22Rv1 (cell line): ENCODE measurements around the gene STK10.

ENCODE experiments used
- ZFX ChIP-seq: fragments of 450-650 bp; IDR thresholded peaks from 2 replicates; pipeline ENCODE4 v1.6.1; 2017; ENCODE audit warnings: antibody characterized with exemption, borderline replicate concordance
- TF ChIP-seq, protein P1 (sequence below): fragments of 450-650 bp; IDR thresholded peaks from 2 replicates; pipeline ENCODE4 v1.5.1; 2017; ENCODE audit warnings: mild to moderate bottlenecking

DNA sequence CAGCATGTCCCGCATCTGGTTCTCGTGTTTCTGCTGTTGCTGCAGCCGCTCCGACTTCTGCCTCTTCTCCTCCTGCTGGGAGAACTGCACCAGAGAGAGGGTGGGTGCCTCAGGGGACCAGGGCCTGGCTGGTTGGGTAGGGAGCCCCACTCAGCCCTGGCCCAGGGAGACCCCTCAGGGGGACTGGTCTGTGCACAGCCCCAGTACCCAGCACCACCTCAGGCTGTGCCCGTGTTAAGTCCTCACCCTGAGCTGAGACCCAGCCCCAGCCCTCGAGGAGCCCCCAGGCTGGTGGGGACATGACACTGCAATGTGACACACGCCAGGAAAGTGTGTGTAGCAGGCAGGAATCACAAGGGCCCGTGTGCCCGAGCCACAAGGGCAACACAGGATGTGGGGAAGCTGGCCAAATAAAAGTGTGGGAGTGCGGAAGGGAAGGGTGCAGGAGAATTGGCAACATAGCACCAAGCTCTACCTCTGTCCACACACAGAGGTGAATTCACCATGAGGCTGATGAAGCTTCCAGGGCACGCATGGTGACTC is 133.3 kb downstream of the STK10 start:
- TF ChIP-seq, protein P1, sequence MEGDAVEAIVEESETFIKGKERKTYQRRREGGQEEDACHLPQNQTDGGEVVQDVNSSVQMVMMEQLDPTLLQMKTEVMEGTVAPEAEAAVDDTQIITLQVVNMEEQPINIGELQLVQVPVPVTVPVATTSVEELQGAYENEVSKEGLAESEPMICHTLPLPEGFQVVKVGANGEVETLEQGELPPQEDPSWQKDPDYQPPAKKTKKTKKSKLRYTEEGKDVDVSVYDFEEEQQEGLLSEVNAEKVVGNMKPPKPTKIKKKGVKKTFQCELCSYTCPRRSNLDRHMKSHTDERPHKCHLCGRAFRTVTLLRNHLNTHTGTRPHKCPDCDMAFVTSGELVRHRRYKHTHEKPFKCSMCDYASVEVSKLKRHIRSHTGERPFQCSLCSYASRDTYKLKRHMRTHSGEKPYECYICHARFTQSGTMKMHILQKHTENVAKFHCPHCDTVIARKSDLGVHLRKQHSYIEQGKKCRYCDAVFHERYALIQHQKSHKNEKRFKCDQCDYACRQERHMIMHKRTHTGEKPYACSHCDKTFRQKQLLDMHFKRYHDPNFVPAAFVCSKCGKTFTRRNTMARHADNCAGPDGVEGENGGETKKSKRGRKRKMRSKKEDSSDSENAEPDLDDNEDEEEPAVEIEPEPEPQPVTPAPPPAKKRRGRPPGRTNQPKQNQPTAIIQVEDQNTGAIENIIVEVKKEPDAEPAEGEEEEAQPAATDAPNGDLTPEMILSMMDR: no peak
- no peak for TF ChIP-seq ZFX
